Heart right ventricle (tissue), 16 donors: ENCODE results near the gene ME1. TPM values are rescaled to one million over a fixed set of nuclear protein-coding genes. Genes with fewer than 3 reads are reported as not detected.

Experiments used
- ATAC-seq, 8 donors: fragments of 200-7000 bp; cut with Tn5 transposase; one replicate each; pipeline ENCODE4 v1.9.1; 2020; ENCODE audit warnings: mild to moderate bottlenecking in 8 of 8, moderate library complexity in 8 of 8, moderate number of reproducible peaks in 1 of 8
- DNase-seq, 2 donors: peaks; one replicate each; pipeline ENCODE4 v3.0.0-alpha.2; 2020
- H3K27ac ChIP-seq, 10 donors: fragments of 200-600 bp; sonication (generic) in 2 of 10; one replicate each; pipeline versions ENCODE4 v1.5.0 to v1.8.0; 2020 to 2022; ENCODE audit warnings: mild to moderate bottlenecking in 3 of 10
- H3K27me3 ChIP-seq, 7 donors: fragments of 200-600 bp; one replicate each; pipeline ENCODE4 v1.8.0; 2021 to 2022; ENCODE audit warnings: mild to moderate bottlenecking in 2 of 7
- H3K36me3 ChIP-seq, 9 donors: fragments of 200-600 bp; sonication (generic) in 1 of 9; one replicate each; pipeline versions ENCODE4 v1.5.0 to v1.8.0; 2020 to 2022; ENCODE audit warnings: mild to moderate bottlenecking in 2 of 9
- H3K4me1 ChIP-seq, 9 donors: fragments of 200-600 bp; sonication (generic) in 1 of 9; one replicate each; pipeline versions ENCODE4 v1.5.0 to v1.8.0; 2020 to 2022; ENCODE audit warnings: mild to moderate bottlenecking in 4 of 9
- H3K4me3 ChIP-seq, 10 donors: fragments of 200-600 bp; sonication (generic) in 2 of 10; one replicate each; pipeline versions ENCODE4 v1.5.0 to v1.8.0; 2020 to 2022; ENCODE audit warnings: mild to moderate bottlenecking in 7 of 10, moderate library complexity in 2 of 10
- H3K9me3 ChIP-seq, 11 donors: fragments of 200-600 bp in 10 of 11; sonication (generic) in 2 of 11; one replicate each; pipeline versions ENCODE4 v1.5.0 to v1.8.0; 2013 to 2022; ENCODE audit warnings: mild to moderate bottlenecking in 2 of 11, control low read depth in 1 of 11, moderate library complexity in 1 of 11
- CTCF ChIP-seq, 9 donors: fragments of 200-600 bp; sonication (generic) in 2 of 9; IDR thresholded peaks; one replicate each; pipeline versions ENCODE4 v1.5.0 to v1.8.0; 2021 to 2022; ENCODE audit warnings: antibody characterized with exemption in 9 of 9, mild to moderate bottlenecking in 5 of 9, moderate library complexity in 1 of 9
- WGBS, 2 donors: extraction: QIAGEN DNeasy Blood & Tissue Kit; methylation state at CpG; one replicate each; pipeline ENCODE4 v1.1.7; 2013; ENCODE audit warnings: inconsistent platforms in 1 of 2; 5-methylcytosine and 5-hydroxymethylcytosine counted together
- intact Hi-C, 10 donors: fragments of 100-400 bp; cut with DNase I; formaldehyde crosslinking; loops; one replicate each; pipeline versions ENCODE4 v1.11.1 to v1.14.2; 2022
- polyA plus RNA-seq, 2 donors: library from polyadenylated mRNA; stranded (reverse); fragments of 200-250 nt; gene quantifications; one replicate each; pipeline ENCODE4 v1.2.3, GENCODE V29; 2013
- total RNA-seq, 10 donors: library from RNA; stranded (reverse); fragmentation: NEBNext Ultra II Directional in 3 of 10; extraction: Animal tissue kit (Norgen Biotek cat#: 25700) in 3 of 10; gene quantifications; one replicate each; pipeline versions ENCODE4 v1.2.1 to v1.2.4, GENCODE V29; 2021 to 2023
- donor health status: Arrhythmogenic right ventricular cardiomyopathy.
- donor health status: ischemic (EF 13 %, LVEDD 7.1; RV severe dilation, severe dysfunction).
- donor health status: healthy with polysubstance abuse.
- donor health status: DM: no; HTN: yes; CAD: no.
- donor health status: DM: no; HTN: no; CAD: no.
- donor health status: ischemic (EF 25% LVEDD 6.9; RV normal size, moderate dysfunction).
- donor health status: ischemic (EF 25% LVEDD 5.7; RV mildly dilated, moderate dysfunction).
- donor health status: healthy.
- donor health status: DM: yes; HTN: yes; CAD: no.
- donor health status: Ischemic cardiomyopathy.
- donor health status: ischemic (EF 35%, LVEDD 5.7; RV mildly dilated, moderate dysfunction).
- donor health status: nonischemic (EF 11% LVEDD 7.7; RV severe dilation, severe dysfunction).
- donor health status: DM: yes; HTN: yes; CAD: no.
- donor health status: PGD.
- donor health status: ischemic (EF 29% LVEDD 5.4; RV normal size, mild dysfunction).
- donor health status: nonischemic (EF 23%, LVEDD 6.1; RV moderate dilation, normal function).

ME1 gene
- total and polyA plus RNA-seq, 12 donors = 4.1 to 26.6 (median 17.2) TPM

- Histone ChIP-seq H3K27ac (peak overlapping the region in 9 of 10 donors; percentile 54 to 87 (median 70)), H3K27me3 (no peaks in the 10 kb centered on the region), H3K36me3 (no peaks in the 10 kb centered on the region), H3K4me3 (peak overlapping the region; percentile 56 to 87 (median 72)), H3K9me3 (peaks cover 0 to 7% (median 0%) of the 10 kb centered on the region in 11 donors), H3K4me1 (peaks cover 0 to 26% (median 4%) of the 10 kb centered on the region in 9 donors)
- DNase-seq (no peak), ATAC-seq (peak; percentile 10 to 59 (median 40))
- TF ChIP-seq CTCF (IDR thresholded peaks at IDR 0.05) = no peak
- 40 to 45% methylated on average over 13 of the region's 13 CpGs for WGBS, 2 donors
- intact Hi-C loops = loop anchor here in 2 of 10 donors (5.0 to 10.0 kb wide), 2 partner anchors 42 to 85 kb away; partner anchors contain the start of gene PRSS35 (in 1 of the 2)
These were observed 817 bp downstream of the ME1 start for GRCh38 chr6:83429857-83430610.

DNA sequence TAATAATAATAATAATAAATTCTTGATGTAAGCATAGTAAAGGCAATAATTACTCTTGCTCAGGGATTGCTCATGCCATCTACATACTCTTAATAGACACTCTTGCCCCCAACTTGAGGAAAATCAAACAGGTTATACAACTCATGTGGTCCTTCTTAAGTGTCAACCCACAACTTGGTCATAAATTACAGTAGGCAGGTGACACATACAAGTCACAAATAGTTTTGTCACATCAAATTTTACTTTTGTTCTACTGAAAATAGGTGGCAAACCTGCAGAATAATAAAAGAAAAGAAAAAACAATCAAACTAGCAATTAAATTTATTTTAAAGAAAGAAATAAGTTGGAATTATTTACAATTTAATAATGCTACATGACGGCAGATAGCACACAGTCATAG lies 1.6 kb downstream of the ME1 start:
- Histone ChIP-seq H3K36me3 (no peaks in the 10 kb centered on the region), H3K4me3 (peak overlapping the region in 5 of 10 donors; percentile 58 to 87 (median 72)), H3K27ac (peak overlapping the region in 1 of 10 donors; percentile 87), H3K27me3 (no peaks in the 10 kb centered on the region), H3K9me3 (peaks cover 0 to 15% (median 7%) of the 10 kb centered on the region in 11 donors), H3K4me1 (peaks cover 0 to 20% (median 4%) of the 10 kb centered on the region in 9 donors)
- WGBS, 2 donors = 77 to 79% methylated on average over 1 of the region's 1 CpG
- no peak for ATAC-seq
- no peak for TF ChIP-seq CTCF (IDR thresholded peaks at IDR 0.05)
- intact Hi-C loops = loop anchor here in 1 of 10 donors (10.0 kb wide), 1 partner anchor 86 kb away; the partner anchor contains the start of gene PRSS35
- no peak for DNase-seq

DNA sequence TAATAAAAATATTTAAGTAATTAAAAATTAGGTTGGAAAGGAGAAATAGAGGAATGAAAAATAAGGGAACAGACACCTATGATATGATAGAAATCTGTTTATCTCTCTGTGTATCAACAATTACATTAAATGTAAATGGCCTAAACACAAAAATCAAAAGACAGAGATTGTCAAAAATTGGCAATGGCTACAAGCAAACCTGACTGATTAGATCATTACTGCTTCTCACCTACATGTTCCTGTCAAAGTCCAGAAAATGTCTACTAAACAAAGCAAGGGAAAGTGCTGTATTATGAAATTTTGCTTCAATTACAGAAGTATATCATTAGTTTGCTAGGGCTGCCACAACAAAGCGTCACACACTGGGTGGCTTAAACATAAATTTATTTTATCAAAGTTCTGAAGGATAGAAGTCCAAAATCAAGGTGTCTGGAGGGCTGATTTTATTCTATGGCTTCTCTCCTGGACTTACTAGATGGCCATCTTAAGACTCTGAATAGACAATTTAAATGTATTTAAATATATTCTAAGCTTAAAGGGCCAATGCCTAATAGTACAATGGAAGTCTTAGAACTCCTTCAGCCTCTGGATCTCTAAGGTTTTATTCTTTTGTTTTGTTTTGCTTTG lies 6.3 kb downstream of the ME1 start:
- no peak overlapping the region for H3K27ac ChIP-seq

More for the DNA sequence above, 6.3 kb downstream of the ME1 start:
- Histone ChIP-seq H3K36me3 (peaks cover 0 to 6% (median 0%) of the 10 kb centered on the region in 9 donors), H3K9me3 (peaks cover 0 to 21% (median 9%) of the 10 kb centered on the region in 11 donors), H3K4me3 (no peak overlapping the region), H3K27me3 (no peaks in the 10 kb centered on the region), H3K4me1 (peaks cover 0 to 9% (median 0%) of the 10 kb centered on the region in 9 donors)
- ATAC-seq = no peak
- no peak for TF ChIP-seq CTCF (IDR thresholded peaks at IDR 0.05)
- intact Hi-C loops = loop anchor here in 1 of 10 donors (10.0 kb wide), 1 partner anchor 90 kb away; the partner anchor contains the start of gene PRSS35
- no peak for DNase-seq
- 47 to 95% methylated on average over 1 of the region's 1 CpG for WGBS, 2 donors
